Stimulated activated CD4-positive, alpha-beta T cell treated with anti-CD3 and anti-CD28 coated beads, TNF-alpha, amount 100 ng/mL, for 1 hour (primary cell): ENCODE results near the gene CCDC201.
"Not testable (repeated sequence)": the region's sequence is repeated elsewhere in the genome, so short reads cannot be mapped to it uniquely, and the experiment has no call there.

ENCODE experiments used
- DNase-seq, 3 donors: peaks; one replicate each; pipeline ENCODE4 v3.0.0-alpha.2; 2020; ENCODE audit warnings: low read depth in 3 of 3, low spot score in 1 of 3

CCDC201 gene

GRCh38 chr7:45817913-45818312 is 55.0 kb downstream of the CCDC201 start:
- not testable (repeated sequence) for DNase-seq

GRCh38 chr7:45817016-45817415 is 55.9 kb downstream of the CCDC201 start:
- DNase-seq = not testable (repeated sequence)

DNA sequence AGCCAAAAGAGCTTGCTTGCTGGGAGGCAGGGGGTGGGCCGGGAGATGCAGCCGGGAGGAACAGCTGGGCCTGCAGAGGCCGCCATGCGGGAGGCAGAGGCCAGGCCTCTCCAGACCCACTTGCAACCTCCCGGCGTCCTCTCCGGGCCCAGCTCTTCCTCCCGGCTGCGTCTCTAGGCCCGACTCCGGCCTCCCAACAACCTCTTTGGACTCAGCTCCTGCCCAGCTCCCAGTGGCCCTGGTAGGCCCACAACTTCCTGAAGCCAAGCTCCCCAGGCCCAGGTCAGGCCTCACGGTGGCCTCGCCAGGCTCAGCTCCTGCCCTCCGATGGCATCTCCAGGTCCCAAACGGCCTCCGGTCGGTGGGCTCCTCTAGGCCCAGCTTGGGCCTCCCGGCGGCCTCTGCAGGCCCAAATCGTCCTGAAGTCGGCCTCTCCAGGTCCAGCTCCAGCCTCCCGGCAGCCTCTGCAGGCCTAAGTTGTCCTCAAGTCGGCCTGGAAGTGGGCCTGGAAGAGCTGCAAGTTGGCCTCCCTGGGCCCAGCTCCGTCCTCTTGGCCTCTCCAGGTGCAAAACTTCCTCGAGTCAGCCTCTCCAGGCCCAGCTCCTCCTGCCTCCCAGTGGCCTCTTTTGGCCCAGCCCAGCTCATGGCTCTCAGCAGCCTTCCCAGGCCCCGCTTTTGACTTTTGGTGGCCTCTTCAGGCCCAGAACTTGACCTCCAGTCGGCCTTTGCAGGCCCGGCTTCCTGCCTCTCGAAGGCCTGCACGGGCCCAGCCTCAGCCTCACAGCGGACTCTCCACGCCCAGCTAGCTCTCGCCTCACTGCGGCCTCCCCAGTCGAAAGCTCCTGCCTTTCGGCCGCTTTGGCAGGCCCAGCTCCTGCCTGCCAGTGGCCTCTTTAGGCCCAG is 58.4 kb downstream of the CCDC201 start:
- not testable (repeated sequence) for DNase-seq

- not testable (repeated sequence) for DNase-seq
These were observed 59.1 kb downstream of the CCDC201 start for GRCh38 chr7:45813771-45814170.

- no peak for DNase-seq
These were observed 59.9 kb downstream of the CCDC201 start for GRCh38 chr7:45812946-45813345.

- DNase-seq = not testable (repeated sequence)
These were observed 61.1 kb downstream of the CCDC201 start for GRCh38 chr7:45811652-45812234.

DNA sequence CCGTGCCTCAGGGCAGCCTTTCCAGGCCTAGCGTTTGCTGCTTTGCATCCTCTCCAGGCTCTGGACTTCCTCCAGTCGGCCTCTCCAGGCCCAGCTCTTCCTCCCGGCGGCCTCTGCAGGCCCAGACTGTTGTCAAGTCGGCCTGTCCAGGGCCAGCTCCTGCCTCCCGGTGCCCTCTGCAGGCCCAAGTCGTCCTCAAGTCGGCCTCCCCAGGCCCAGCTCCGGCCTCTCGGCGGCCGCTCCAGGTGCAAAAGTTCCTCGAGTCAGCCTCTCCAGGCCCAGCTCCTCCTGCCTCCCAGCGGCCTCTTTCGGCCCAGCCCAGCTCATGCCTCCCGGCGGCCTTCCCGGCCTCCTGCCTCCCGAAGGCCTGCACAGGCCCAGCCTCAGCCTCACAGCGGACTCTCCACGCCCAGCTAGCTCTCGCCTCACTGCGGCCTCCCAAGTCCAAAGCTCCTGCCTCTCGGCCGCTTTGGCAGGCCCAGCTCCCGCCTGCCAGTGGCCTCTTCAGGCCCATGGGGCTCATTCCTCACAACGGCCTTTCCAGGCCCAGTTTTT is 62.4 kb downstream of the CCDC201 start:
- not testable (repeated sequence) for DNase-seq
